Calu3 (cell line): ENCODE data around the gene TRMU. TPM values are rescaled to one million over a fixed set of nuclear protein-coding genes. Genes with fewer than 3 reads are reported as not detected.
"Not testable (repeated sequence)": the region's sequence is repeated elsewhere in the genome, so short reads cannot be mapped to it uniquely, and the experiment has no call there.

Source experiments
- BruUV-seq: library from RNA; stranded (reverse); fragments of 400-500 nt; replicated peaks from 2 replicates; lab custom pipeline; 2021; lab: Mats Ljungman, UMichigan
- CTCF ChIA-PET: fragments of 300-600 bp; sonication (Branson Sonifier 250); formaldehyde crosslinking; loops from one replicate; lab custom pipeline; 2022; ENCODE audit warnings: antibody characterized with exemption; lab: Charles Lee
- DNase-seq: peaks from one replicate; pipeline ENCODE4 v3.0.0; 2022
- H3K27ac Mint-ChIP-seq: one replicate; pipeline ENCODE4 v1.8.0; 2022; ENCODE audit warnings: mixed read lengths; ENCODE audit not compliant: unreplicated experiment
- H3K27me3 Mint-ChIP-seq: one replicate; pipeline ENCODE4 v1.8.0; 2022; ENCODE audit warnings: mixed read lengths; ENCODE audit not compliant: unreplicated experiment
- H3K36me3 Mint-ChIP-seq: one replicate; pipeline ENCODE4 v1.8.0; 2022; ENCODE audit warnings: mild to moderate bottlenecking, moderate library complexity, mixed read lengths; ENCODE audit not compliant: insufficient read depth, unreplicated experiment
- H3K4me1 Mint-ChIP-seq: one replicate; pipeline ENCODE4 v1.8.0; 2022; ENCODE audit warnings: mild to moderate bottlenecking, low read depth, mixed read lengths; ENCODE audit not compliant: unreplicated experiment
- H3K4me3 Mint-ChIP-seq: one replicate; pipeline ENCODE4 v1.8.0; 2022; ENCODE audit warnings: mild to moderate bottlenecking, low read depth, moderate library complexity, mixed read lengths; ENCODE audit not compliant: unreplicated experiment
- H3K9me3 Mint-ChIP-seq: one replicate; pipeline ENCODE4 v1.8.0; 2022; ENCODE audit warnings: low read depth, mixed read lengths; ENCODE audit not compliant: unreplicated experiment
- intact Hi-C: fragments of 100-400 bp; cut with micrococcal nuclease; formaldehyde crosslinking; loops from one replicate; pipeline ENCODE4 v1.10.0; 2022; ENCODE audit not compliant: unreplicated experiment
- total RNA-seq: library from RNA; stranded (reverse); gene quantifications from 2 replicates; pipeline ENCODE4 v1.2.3, GENCODE V29; 2022
- TF ChIP-seq, protein P1 (sequence below): fragments of 200-600 bp; IDR thresholded peaks from one replicate; pipeline ENCODE4 v1.8.0; 2022; ENCODE audit warnings: antibody characterized with exemption; ENCODE audit not compliant: unreplicated experiment

Gene TRMU
- total RNA-seq, 1 experiment from 2014 or later, result 79.6 TPM

DNA sequence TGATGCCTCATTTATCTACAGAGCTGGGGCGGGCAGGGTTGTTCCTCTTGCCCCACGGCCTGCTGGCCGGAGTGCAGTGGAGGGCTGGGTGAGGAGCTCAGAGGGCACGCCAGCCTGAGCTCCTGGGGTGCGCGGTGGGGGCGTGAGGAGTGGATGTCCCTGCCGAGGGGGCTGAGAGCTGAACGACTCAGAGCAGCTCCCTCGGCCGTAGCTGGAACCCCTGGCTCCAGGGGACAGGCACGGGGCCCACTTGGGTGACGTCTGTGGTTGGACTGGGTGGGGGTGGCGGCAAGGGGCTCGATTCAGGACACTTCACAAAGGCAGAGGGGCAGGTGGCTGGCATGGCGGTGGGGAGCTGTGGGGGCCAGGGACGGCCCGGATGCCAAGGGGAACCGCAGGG is 62.4 kb downstream of the TRMU start:
- TF ChIP-seq, protein P1, sequence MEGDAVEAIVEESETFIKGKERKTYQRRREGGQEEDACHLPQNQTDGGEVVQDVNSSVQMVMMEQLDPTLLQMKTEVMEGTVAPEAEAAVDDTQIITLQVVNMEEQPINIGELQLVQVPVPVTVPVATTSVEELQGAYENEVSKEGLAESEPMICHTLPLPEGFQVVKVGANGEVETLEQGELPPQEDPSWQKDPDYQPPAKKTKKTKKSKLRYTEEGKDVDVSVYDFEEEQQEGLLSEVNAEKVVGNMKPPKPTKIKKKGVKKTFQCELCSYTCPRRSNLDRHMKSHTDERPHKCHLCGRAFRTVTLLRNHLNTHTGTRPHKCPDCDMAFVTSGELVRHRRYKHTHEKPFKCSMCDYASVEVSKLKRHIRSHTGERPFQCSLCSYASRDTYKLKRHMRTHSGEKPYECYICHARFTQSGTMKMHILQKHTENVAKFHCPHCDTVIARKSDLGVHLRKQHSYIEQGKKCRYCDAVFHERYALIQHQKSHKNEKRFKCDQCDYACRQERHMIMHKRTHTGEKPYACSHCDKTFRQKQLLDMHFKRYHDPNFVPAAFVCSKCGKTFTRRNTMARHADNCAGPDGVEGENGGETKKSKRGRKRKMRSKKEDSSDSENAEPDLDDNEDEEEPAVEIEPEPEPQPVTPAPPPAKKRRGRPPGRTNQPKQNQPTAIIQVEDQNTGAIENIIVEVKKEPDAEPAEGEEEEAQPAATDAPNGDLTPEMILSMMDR, result no peak
- H3K27ac Mint-ChIP-seq, result no peak overlapping the region
- no peaks in the 10 kb centered on the region for H3K4me1 Mint-ChIP-seq
- H3K9me3 Mint-ChIP-seq, result no peaks in the 10 kb centered on the region
- no peak for DNase-seq
- CTCF ChIA-PET, result no interaction called here
- no peak overlapping the region for H3K4me3 Mint-ChIP-seq
- BruUV-seq, result no TSS peak
- peaks cover 6% of the 10 kb centered on the region for H3K36me3 Mint-ChIP-seq
- intact Hi-C loops, result no loop called here
- no peaks in the 10 kb centered on the region for H3K27me3 Mint-ChIP-seq

DNA sequence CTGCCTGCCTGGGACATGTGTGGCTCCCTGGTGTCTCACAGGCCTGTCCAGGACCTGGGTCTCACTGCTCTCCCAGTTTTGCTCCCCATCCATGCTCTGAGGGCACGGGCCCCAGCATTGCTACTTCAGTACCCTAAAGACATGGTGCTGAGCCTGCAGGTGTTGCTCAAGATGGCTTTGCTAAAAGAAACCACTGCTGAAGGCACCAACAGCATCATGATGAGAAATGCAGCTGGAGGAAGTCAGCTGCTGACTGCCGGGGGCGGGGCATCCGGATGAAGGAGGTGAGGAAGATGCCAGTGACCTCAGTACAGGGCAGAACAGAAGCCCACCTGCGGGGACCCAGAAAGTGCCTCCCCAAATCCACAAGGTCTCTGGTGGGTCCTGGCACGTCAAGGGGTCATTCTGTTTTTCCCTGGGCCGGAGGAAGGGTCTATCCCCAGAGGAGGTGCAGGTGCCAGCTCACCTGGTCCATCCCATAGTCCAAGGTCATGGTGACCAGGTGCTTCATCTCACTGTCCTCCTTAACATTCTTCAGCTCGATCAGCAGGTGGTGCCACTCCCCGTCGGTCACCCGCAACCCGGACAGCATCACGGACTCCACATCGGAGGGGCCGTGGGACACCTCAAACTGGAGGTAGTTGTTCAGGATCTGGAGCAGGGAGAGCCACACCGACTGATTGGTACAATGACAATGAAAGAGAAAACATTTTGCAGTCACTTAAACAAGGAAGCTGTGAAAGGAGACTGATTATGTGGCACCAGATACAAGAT is 63.9 kb downstream of the TRMU start:
- H3K27ac Mint-ChIP-seq, result no peak overlapping the region
- TF ChIP-seq, protein P1, result no peak
- no peaks in the 10 kb centered on the region for H3K36me3 Mint-ChIP-seq
- no peaks in the 10 kb centered on the region for H3K9me3 Mint-ChIP-seq
- CTCF ChIA-PET, result no interaction called here
- H3K4me3 Mint-ChIP-seq, result no peak overlapping the region
- no peak for DNase-seq
- no peaks in the 10 kb centered on the region for H3K4me1 Mint-ChIP-seq
- no peaks in the 10 kb centered on the region for H3K27me3 Mint-ChIP-seq
- no TSS peak for BruUV-seq
- intact Hi-C loops, result no loop called here

DNA sequence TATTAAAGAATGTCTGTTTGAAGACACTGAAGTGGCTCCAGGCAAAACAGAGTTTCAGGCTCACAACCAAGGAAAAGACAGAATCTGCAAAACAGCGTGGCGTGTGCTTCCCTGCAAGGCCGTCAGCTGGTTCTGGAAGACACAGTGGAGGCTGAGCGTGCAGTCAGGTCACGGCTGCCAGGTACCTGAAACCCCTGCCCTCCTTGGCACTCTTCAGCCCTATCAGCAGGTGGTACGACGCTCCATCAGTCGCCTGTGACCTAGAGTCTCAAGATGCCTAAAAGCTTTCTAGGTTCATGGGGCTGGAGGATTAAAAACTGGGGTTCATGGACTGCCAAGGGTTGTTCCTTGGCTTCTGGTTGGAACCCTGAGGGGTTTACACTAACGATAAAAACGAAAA is 65.9 kb downstream of the TRMU start:
- H3K27ac Mint-ChIP-seq, result no peak overlapping the region
- no peak overlapping the region for H3K4me3 Mint-ChIP-seq
- CTCF ChIA-PET, result interaction anchor here (0.8 kb wide), 1 partner anchor 122 kb away, joined by 6 read pairs; no protein-coding TSS in a partner anchor
- TF ChIP-seq, protein P1, result no peak
- no peak for DNase-seq
- no peaks in the 10 kb centered on the region for H3K9me3 Mint-ChIP-seq
- H3K4me1 Mint-ChIP-seq, result no peaks in the 10 kb centered on the region
- no peaks in the 10 kb centered on the region for H3K27me3 Mint-ChIP-seq
- intact Hi-C loops, result no loop called here
- no TSS peak for BruUV-seq
- no peaks in the 10 kb centered on the region for H3K36me3 Mint-ChIP-seq

DNA sequence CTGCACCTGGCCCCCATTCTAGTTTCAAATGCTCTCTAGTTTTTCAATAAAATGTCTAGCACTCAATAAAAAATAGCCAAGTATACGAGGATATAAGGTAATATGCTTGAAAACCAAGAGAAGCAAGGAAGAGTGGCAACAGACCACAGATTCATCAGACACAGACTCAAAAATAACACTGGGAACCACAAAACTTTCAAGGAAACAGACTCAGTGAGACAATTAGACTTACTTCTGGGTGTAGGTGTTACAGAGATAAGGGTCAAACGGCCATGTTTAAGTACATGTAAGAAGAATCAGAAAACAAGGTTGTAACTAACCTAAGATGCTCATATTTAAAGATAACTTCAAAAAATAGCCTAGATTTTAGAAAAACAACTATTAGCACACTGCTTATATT is 67.0 kb downstream of the TRMU start:
- BruUV-seq, result no TSS peak
- TF ChIP-seq, protein P1, result no peak
- CTCF ChIA-PET, result no interaction called here
- Mint-ChIP-seq H3K36me3 (no peaks in the 10 kb centered on the region), H3K4me1 (no peaks in the 10 kb centered on the region), H3K4me3 (no peak overlapping the region), H3K27me3 (no peaks in the 10 kb centered on the region), H3K27ac (no peak overlapping the region), H3K9me3 (no peaks in the 10 kb centered on the region)
- DNase-seq, result no peak
- intact Hi-C loops, result no loop called here

DNA sequence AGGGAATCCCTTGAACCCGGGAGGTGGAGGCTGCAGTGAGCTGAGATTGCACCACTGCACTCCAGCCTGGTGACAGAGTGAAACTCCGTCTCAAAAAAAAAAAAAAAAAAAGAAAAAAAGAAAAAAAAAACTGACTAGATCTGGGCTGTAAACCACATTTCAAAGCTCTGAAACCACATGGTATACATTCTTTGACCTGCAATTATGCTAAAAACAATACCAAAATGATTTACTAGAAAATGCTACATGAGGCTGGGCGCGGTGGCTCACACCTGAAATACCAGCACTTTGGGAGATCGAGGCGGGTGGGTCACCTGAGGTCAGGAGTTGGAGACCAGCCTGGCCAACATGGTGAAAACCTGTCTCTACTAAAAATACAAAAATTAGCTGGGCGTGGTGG is 68.4 kb downstream of the TRMU start:
- BruUV-seq, H3K4me1 Mint-ChIP-seq, H3K4me3 Mint-ChIP-seq, H3K27me3 Mint-ChIP-seq, CTCF ChIA-PET, intact Hi-C loops, H3K36me3 Mint-ChIP-seq, H3K27ac Mint-ChIP-seq, DNase-seq, H3K9me3 Mint-ChIP-seq: not testable (repeated sequence)
